K562 (cell line): ENCODE measurements around the gene TTLL11. TPM values are rescaled to one million over a fixed set of nuclear protein-coding genes. Genes with fewer than 3 reads are reported as not detected.

Source experiments
- ATAC-seq: fragments of 200-7000 bp; cut with Tn5 transposase; 3 replicates; pipeline ENCODE4 v1.9.1; 2020; ENCODE audit warnings: moderate library complexity
- BruUV-seq: library from RNA; stranded (reverse); fragments of 400-500 nt; replicated peaks from 2 replicates; lab custom pipeline; 2021; lab: Mats Ljungman, UMichigan
- CTCF ChIA-PET: fragments of 300-600 bp; formaldehyde crosslinking; extraction: SDS; loops from one replicate; lab custom pipeline; 2021; ENCODE audit warnings: low intra/inter-chr PET ratio; lab: Yijun Ruan, JAX
- POLR2A ChIA-PET: fragments of 300-600, 350-650 bp; sonication (Branson Sonifier 250); formaldehyde crosslinking; extraction: SDS; loops from one replicate; lab custom pipeline; 2021; ENCODE audit warnings: antibody characterized with exemption, inconsistent platforms; lab: Yijun Ruan, JAX
- DNase-seq, 4 experiments: peaks; one replicate each; pipeline versions ENCODE4 v3.0.0 to v3.0.0-alpha.2; 2011 to 2018; ENCODE audit warnings: low spot score in 3 of 4, mixed read lengths in 3 of 4; ENCODE audit errors: extremely low read depth in 1 of 4
- FAIRE-seq: peaks from 2 replicates; lab custom pipeline; 2011; peaks lifted over from hg19 to GRCh38; lab: Jason Lieb, UNC
- H2AFZ ChIP-seq: 2 replicates; pipeline ENCODE4 v1.6.0; 2011; ENCODE audit warnings: low read depth, low read length, control low read depth, inconsistent platforms
- H3K27ac ChIP-seq: fragments of 200-600 bp; 3 replicates; pipeline ENCODE4 v1.8.0; 2011; ENCODE audit warnings: low read depth, mild to moderate bottlenecking, control low read depth, inconsistent platforms, low read length, moderate library complexity, mixed read lengths; ENCODE audit errors: extremely low read depth
- H3K27me3 ChIP-seq, 2 experiments: fragments of 300-600 bp in 1 of 2; 2 replicates in 1 of 2; 3 replicates in 1 of 2; pipeline versions ENCODE4 v1.6.0 to v1.8.0; 2011; ENCODE audit warnings: inconsistent platforms in 2 of 2, low read length in 2 of 2, mild to moderate bottlenecking in 1 of 2, mixed read lengths in 1 of 2, moderate library complexity in 1 of 2; ENCODE audit not compliant: control insufficient read depth in 2 of 2, insufficient read depth in 2 of 2
- H3K36me3 ChIP-seq: fragments of 300-600 bp; 3 replicates; pipeline ENCODE4 v1.8.0; 2011; ENCODE audit warnings: mild to moderate bottlenecking, low read length, inconsistent platforms; ENCODE audit not compliant: control insufficient read depth, insufficient read depth
- H3K4me1 ChIP-seq, 2 experiments: fragments of 200-600 bp in 1 of 2; replicated peaks in 1 of 2; 2 replicates in 1 of 2; 3 replicates in 1 of 2; pipeline versions ENCODE4 v1.5.1 to v1.8.0; 2011; ENCODE audit warnings: inconsistent platforms in 2 of 2, low read length in 2 of 2, mild to moderate bottlenecking in 1 of 2, mixed read lengths in 1 of 2, moderate library complexity in 1 of 2; ENCODE audit not compliant: control insufficient read depth in 2 of 2, insufficient read depth in 2 of 2
- H3K4me2 ChIP-seq: 2 replicates; pipeline ENCODE4 v1.6.1; 2011; ENCODE audit warnings: low read length, control low read depth, inconsistent platforms, mixed read lengths; ENCODE audit not compliant: insufficient read depth
- H3K4me3 ChIP-seq: fragments of 200-600 bp; sonication (generic), shearing (Covaris generic); 2 replicates; pipeline ENCODE4 v1.5.1; 2016; ENCODE audit warnings: control low read depth, inconsistent platforms
- H3K79me2 ChIP-seq: fragments of 200-600 bp; 3 replicates; pipeline ENCODE4 v1.8.0; 2011; ENCODE audit warnings: low read length, inconsistent platforms; ENCODE audit not compliant: control insufficient read depth, insufficient read depth
- H3K9ac ChIP-seq, 2 experiments: 2 replicates each; pipeline versions ENCODE4 v1.6.0 to v1.6.1; 2011; ENCODE audit warnings: low read depth in 2 of 2, low read length in 2 of 2, control low read depth in 1 of 2, inconsistent platforms in 1 of 2, mild to moderate bottlenecking in 1 of 2, mixed read lengths in 1 of 2; ENCODE audit not compliant: insufficient read depth in 1 of 2
- H3K9me1 ChIP-seq: one replicate; pipeline ENCODE4 v1.6.0; 2011; ENCODE audit warnings: inconsistent platforms, mild to moderate bottlenecking, low read length, moderate library complexity; ENCODE audit not compliant: control insufficient read depth, insufficient read depth
- H3K9me3 ChIP-seq: replicated peaks from 2 replicates; pipeline ENCODE4 v1.5.1; 2011; ENCODE audit warnings: low read depth, low read length, inconsistent platforms; ENCODE audit not compliant: control insufficient read depth, insufficient read depth
- H4K20me1 ChIP-seq: replicated peaks from 2 replicates; pipeline ENCODE4 v1.6.1; 2011; ENCODE audit warnings: low read length, inconsistent platforms, mixed read lengths; ENCODE audit not compliant: control insufficient read depth, insufficient read depth
- ASH1L ChIP-seq: fragments of 450-650 bp; IDR thresholded peaks from 2 replicates; pipeline ENCODE4 v1.6.1; 2018; ENCODE audit warnings: borderline replicate concordance, mild to moderate bottlenecking, low read depth; ENCODE audit not compliant: partially characterized antibody
- GABPA ChIP-seq: fragments of 200-800 bp; sonication (Bioruptor generic); conservative IDR thresholded peaks from 2 replicates; pipeline ENCODE4 v1.6.1; 2016; ENCODE audit warnings: low read depth, missing genetic modification characterization, missing compliant biosample characterization
- HDGF ChIP-seq: fragments of 450-650 bp; IDR thresholded peaks from 2 replicates; pipeline ENCODE4 v1.6.1; 2016
- POLR2H ChIP-seq: IDR thresholded peaks from 2 replicates; pipeline ENCODE4 v1.6.1; 2016; ENCODE audit warnings: missing genetic modification characterization, low read depth, mild to moderate bottlenecking, control low read depth, missing compliant biosample characterization, moderate library complexity
- PRMT5 ChIP-seq: sonication (generic); formaldehyde crosslinking; IDR thresholded peaks from 2 replicates; pipeline ENCODE4 v1.5.0; 2020; ENCODE audit warnings: missing genetic modification reagents
- PYGO2 ChIP-seq: fragments of 450-650 bp; IDR thresholded peaks from 2 replicates; pipeline ENCODE4 v1.6.1; 2016; ENCODE audit warnings: mild to moderate bottlenecking, missing genetic modification characterization, moderate library complexity, missing compliant biosample characterization
- SAFB ChIP-seq: fragments of 200-400 bp; formaldehyde crosslinking; IDR thresholded peaks from 2 replicates; pipeline ENCODE4 v1.6.1; 2017; ENCODE audit warnings: low read depth, low read length, borderline replicate concordance
- ZC3H4 ChIP-seq: sonication (generic); formaldehyde crosslinking; IDR thresholded peaks from 2 replicates; pipeline ENCODE4 v1.9.0; 2021; ENCODE audit warnings: missing genetic modification reagents, borderline replicate concordance
- ZNF165 ChIP-seq: fragments of 250-450 bp; sonication (Bioruptor Pico); IDR thresholded peaks from 2 replicates; pipeline ENCODE4 v1.4.0; 2020; ENCODE audit warnings: borderline replicate concordance
- WGBS: fragments of 100-300 bp; shearing (Covaris generic); methylation state at CpG from one replicate; pipeline ENCODE4 v1.1.6; 2016; ENCODE audit warnings: low coverage, mixed read lengths; ENCODE audit not compliant: insufficient coverage; ENCODE audit errors: missing lambda C conversion rate; 5-methylcytosine and 5-hydroxymethylcytosine counted together
- in situ Hi-C: fragments of 300-500 bp; cut with MboI; formaldehyde crosslinking; loops from 4 replicates; pipeline ENCODE4 v1.15.0; 2018; ENCODE audit warnings: inconsistent platforms, mixed read lengths
- intact Hi-C: fragments of 100-400 bp; cut with micrococcal nuclease; formaldehyde crosslinking; loops from 2 replicates; pipeline ENCODE4 v1.14.2; 2022
- polyA plus RNA-seq, 8 experiments: library from polyadenylated mRNA; depleted of rRNA in 4 of 8; stranded (reverse) in 5 of 8; unstranded in 3 of 8; fragments of >200 nt; fragmentation: Nextera tagmentation in 2 of 8; fragmentation: Illumina TruSeq in 1 of 8; extraction: Ambion mirVana in 2 of 8; extraction: Trizol in 1 of 8; gene quantifications; 2 replicates each; pipeline versions ENCODE4 v1.2.1 to v1.2.3, GENCODE V29; 2011 to 2014; ENCODE audit warnings: inconsistent platforms in 1 of 8, missing spikeins in 1 of 8
- total RNA-seq, 7 experiments: library from RNA; depleted of rRNA in 6 of 7; stranded (reverse); fragments of >200 nt in 6 of 7; fragmentation: Illumina TruSeq in 2 of 7; extraction: Trizol in 2 of 7; gene quantifications; 2 replicates each; pipeline versions ENCODE4 v1.2.1 to v1.2.3, GENCODE V29; 2011 to 2021; ENCODE audit warnings: low replicate concordance in 1 of 7
- TF ChIP-seq, protein P1 (sequence below): fragments of 250-450 bp; sonication (Bioruptor Pico); IDR thresholded peaks from 2 replicates; pipeline ENCODE4 v1.5.0; 2022; ENCODE audit warnings: mild to moderate bottlenecking
- TF ChIP-seq, protein P2 (sequence below): fragments of 450-650 bp; formaldehyde crosslinking; IDR thresholded peaks from 2 replicates; pipeline ENCODE4 v1.4.0; 2022; ENCODE audit warnings: missing genetic modification characterization

The TTLL11 gene
- total and polyA plus RNA-seq, 9 of the 15 experiments (the other 6 are each of a cell fraction or from before 2014, with no cell fraction given): 0.83 to 4.4 (median 2.7) TPM

DNA sequence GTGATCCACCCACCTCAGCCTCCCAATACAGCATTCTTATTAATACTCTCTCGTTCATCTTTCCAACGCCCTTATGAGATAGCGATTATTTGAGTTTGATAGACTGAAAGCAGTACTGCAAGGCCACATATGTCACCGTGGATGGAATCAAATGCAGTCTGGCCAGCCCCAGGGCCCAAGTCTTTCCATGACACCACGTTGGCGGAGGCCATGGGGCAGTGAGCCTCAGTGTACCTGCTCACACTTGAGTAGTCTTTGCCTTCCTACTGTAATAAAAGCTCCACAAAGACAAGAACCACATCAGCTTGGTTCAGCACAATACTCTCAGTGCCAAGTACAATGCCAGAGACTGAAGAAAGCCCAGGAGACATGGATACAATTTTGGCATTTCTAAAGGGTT lies 88.5 kb downstream of the TTLL11 start:
- intact Hi-C loops: no loop called here
- H3K4me1 ChIP-seq: no peaks in the 10 kb centered on the region
- no peaks in the 10 kb centered on the region for H3K79me2 ChIP-seq
- ChIA-PET CTCF (no interaction called here), POLR2A (interaction anchor here (0.6 to 0.7 kb wide), 3 partner anchors 137 to 434 kb away, joined by 3 to 4 read pairs (median 3); no protein-coding TSS in a partner anchor)
- H4K20me1 ChIP-seq: no peaks in the 10 kb centered on the region
- no peaks in the 10 kb centered on the region for H3K36me3 ChIP-seq
- no peak overlapping the region for H3K4me2 ChIP-seq
- DNase-seq (no peak), FAIRE-seq (no peak), ATAC-seq (no peak)
- H3K4me3 ChIP-seq: no peak overlapping the region
- in situ Hi-C loops: no loop called here
- WGBS: 19% methylated on average over 6 of the region's 6 CpGs
- H2AFZ ChIP-seq: no peak overlapping the region
- H3K27me3 ChIP-seq: no peaks in the 10 kb centered on the region
- no peaks in the 10 kb centered on the region for H3K9me3 ChIP-seq
- no peaks in the 10 kb centered on the region for H3K9me1 ChIP-seq
- no peak overlapping the region for H3K9ac ChIP-seq
- H3K27ac ChIP-seq: no peak overlapping the region
- no TSS peak for BruUV-seq
- TF ChIP-seq SAFB: no peak
- TF ChIP-seq GABPA (tag): no peak
- TF ChIP-seq ASH1L: no peak
- no peak for TF ChIP-seq PYGO2
- no peak for TF ChIP-seq HDGF
- TF ChIP-seq ZNF165 (CRISPR knock-in tag): no peak
- no peak for TF ChIP-seq PRMT5 (CRISPR knock-in tag)
- no peak for TF ChIP-seq POLR2H (tag)
- TF ChIP-seq, protein P1, sequence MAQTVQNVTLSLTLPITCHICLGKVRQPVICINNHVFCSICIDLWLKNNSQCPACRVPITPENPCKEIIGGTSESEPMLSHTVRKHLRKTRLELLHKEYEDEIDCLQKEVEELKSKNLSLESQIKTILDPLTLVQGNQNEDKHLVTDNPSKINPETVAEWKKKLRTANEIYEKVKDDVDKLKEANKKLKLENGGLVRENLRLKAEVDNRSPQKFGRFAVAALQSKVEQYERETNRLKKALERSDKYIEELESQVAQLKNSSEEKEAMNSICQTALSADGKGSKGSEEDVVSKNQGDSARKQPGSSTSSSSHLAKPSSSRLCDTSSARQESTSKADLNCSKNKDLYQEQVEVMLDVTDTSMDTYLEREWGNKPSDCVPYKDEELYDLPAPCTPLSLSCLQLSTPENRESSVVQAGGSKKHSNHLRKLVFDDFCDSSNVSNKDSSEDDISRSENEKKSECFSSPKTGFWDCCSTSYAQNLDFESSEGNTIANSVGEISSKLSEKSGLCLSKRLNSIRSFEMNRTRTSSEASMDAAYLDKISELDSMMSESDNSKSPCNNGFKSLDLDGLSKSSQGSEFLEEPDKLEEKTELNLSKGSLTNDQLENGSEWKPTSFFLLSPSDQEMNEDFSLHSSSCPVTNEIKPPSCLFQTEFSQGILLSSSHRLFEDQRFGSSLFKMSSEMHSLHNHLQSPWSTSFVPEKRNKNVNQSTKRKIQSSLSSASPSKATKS (CRISPR knock-in tag): no peak
- TF ChIP-seq, protein P2, sequence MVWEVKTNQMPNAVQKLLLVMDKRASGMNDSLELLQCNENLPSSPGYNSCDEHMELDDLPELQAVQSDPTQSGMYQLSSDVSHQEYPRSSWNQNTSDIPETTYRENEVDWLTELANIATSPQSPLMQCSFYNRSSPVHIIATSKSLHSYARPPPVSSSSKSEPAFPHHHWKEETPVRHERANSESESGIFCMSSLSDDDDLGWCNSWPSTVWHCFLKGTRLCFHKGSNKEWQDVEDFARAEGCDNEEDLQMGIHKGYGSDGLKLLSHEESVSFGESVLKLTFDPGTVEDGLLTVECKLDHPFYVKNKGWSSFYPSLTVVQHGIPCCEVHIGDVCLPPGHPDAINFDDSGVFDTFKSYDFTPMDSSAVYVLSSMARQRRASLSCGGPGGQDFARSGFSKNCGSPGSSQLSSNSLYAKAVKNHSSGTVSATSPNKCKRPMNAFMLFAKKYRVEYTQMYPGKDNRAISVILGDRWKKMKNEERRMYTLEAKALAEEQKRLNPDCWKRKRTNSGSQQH (CRISPR knock-in tag): no peak
- no peak for TF ChIP-seq ZC3H4
